H1 (cell line): ENCODE measurements around the gene GTF2F1.

Experiments used
- CTCF ChIP-seq, 3 experiments: IDR thresholded peaks; 1 replicate in 2 of 3; 2 replicates in 1 of 3; pipeline versions ENCODE4 v1.5.1 to v1.6.1; 2011; ENCODE audit warnings: low read length in 3 of 3, mild to moderate bottlenecking in 3 of 3, inconsistent platforms in 2 of 3, low read depth in 1 of 3, moderate library complexity in 1 of 3; ENCODE audit not compliant: insufficient read depth in 1 of 3; ENCODE audit errors: control extremely low read depth in 1 of 3
- EZH2 ChIP-seq: fragments of 200-600 bp; sonication (generic); IDR thresholded peaks from 2 replicates; pipeline ENCODE4 v1.7.1; 2012; ENCODE audit warnings: low read depth, mild to moderate bottlenecking, moderate library complexity, low read length, inconsistent platforms; ENCODE audit not compliant: severe bottlenecking
- FOSL1 ChIP-seq: IDR thresholded peaks from 2 replicates; pipeline ENCODE4 v1.6.1; 2011; ENCODE audit warnings: mild to moderate bottlenecking, low read depth, low read length, moderate library complexity; ENCODE audit not compliant: insufficient read depth
- HDAC2 ChIP-seq, 2 experiments: fragments of 300-600 bp in 1 of 2; sonication (generic) in 1 of 2; IDR thresholded peaks; 2 replicates each; pipeline ENCODE4 v1.6.1; 2011 to 2012; ENCODE audit warnings: low read depth in 2 of 2, low read length in 2 of 2, mild to moderate bottlenecking in 2 of 2, moderate library complexity in 2 of 2, borderline replicate concordance in 1 of 2, inconsistent platforms in 1 of 2
- JUN ChIP-seq: IDR thresholded peaks from 2 replicates; pipeline ENCODE4 v1.6.1; 2011; ENCODE audit warnings: low read depth, mild to moderate bottlenecking, improper control_type of control experiment, low read length
- JUND ChIP-seq: IDR thresholded peaks from 2 replicates; pipeline ENCODE4 v1.6.1; 2011; ENCODE audit warnings: mild to moderate bottlenecking, improper control_type of control experiment, low read length
- POLR2AphosphoS5 ChIP-seq: IDR thresholded peaks from 2 replicates; pipeline ENCODE4 v1.6.1; 2011; ENCODE audit warnings: low read depth, low read length
- POU5F1 ChIP-seq: IDR thresholded peaks from 2 replicates; pipeline ENCODE4 v1.6.1; 2011; ENCODE audit warnings: low read depth, mild to moderate bottlenecking, low read length, moderate library complexity
- RFX5 ChIP-seq: IDR thresholded peaks from 2 replicates; pipeline ENCODE4 v1.6.1; 2011; ENCODE audit warnings: low read depth, low read length, improper control_type of control experiment, borderline replicate concordance
- SIX5 ChIP-seq: IDR thresholded peaks from 2 replicates; pipeline ENCODE4 v1.6.1; 2011; ENCODE audit warnings: mild to moderate bottlenecking, low read depth, low read length
- TAF1 ChIP-seq: IDR thresholded peaks from 2 replicates; pipeline ENCODE4 v1.6.1; 2011; ENCODE audit warnings: mild to moderate bottlenecking, low read depth, low read length
- TAF7 ChIP-seq: optimal IDR thresholded peaks from 2 replicates; pipeline ENCODE3; 2011; ENCODE audit warnings: low read depth, mild to moderate bottlenecking, inconsistent platforms, low read length, moderate library complexity, borderline replicate concordance
- TEAD4 ChIP-seq: IDR thresholded peaks from 2 replicates; pipeline ENCODE4 v1.6.1; 2012; ENCODE audit warnings: low read depth, low read length, inconsistent platforms, mixed read lengths

DNA sequence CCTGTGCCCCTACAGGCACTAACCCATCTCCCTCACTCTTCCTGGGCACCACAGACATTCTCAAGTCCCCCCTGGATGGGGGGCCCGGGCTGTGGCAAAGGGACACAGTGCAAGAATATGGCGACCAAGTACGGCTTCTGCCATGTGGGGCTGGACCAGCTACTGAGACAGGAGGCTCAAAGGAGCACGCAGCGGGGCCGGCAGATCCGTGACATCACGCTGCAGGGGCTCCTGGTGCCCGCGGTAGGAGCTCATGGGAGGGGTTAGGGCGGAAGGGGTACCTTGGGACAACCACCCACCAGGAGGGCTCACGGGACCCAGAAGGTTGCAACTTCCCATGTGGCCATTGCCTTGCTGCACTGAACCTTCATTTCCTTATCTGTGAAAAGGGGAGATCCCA, 3.3 kb upstream of the GTF2F1 start:
- TF ChIP-seq CTCF (IDR thresholded peaks at IDR 0.05; ENCODE audit: control extremely low read depth in 1 of 3, insufficient read depth in 1 of 3, low read depth in 1 of 3, low read length in 3 of 3) (no peak), POU5F1 (no peak), EZH2 (no peak), HDAC2 (IDR thresholded peaks at IDR 0.05; ENCODE audit: borderline replicate concordance in 1 of 2, low read depth in 2 of 2, low read length in 2 of 2) (no peak), JUN (no peak), TAF1 (no peak), SIX5 (no peak), POLR2AphosphoS5 (no peak), JUND (no peak), TEAD4 (no peak), RFX5 (no peak), FOSL1 (no peak), TAF7 (no peak)
